K562 (cell line): ENCODE results near the gene ZBTB8B. TPM values are rescaled to one million over a fixed set of nuclear protein-coding genes. Genes with fewer than 3 reads are reported as not detected.

Experiments used
- CBFA2T3 ChIP-seq: fragments of 450-650 bp; IDR thresholded peaks from 2 replicates; pipeline ENCODE4 v1.6.1; 2017
- CCAR2 ChIP-seq: fragments of 200-400 bp; formaldehyde crosslinking; IDR thresholded peaks from 2 replicates; pipeline ENCODE4 v1.6.1; 2017; ENCODE audit warnings: mild to moderate bottlenecking, low read depth, low read length
- CTBP1 ChIP-seq: fragments of 450-650 bp; IDR thresholded peaks from 2 replicates; pipeline ENCODE4 v1.6.1; 2016; ENCODE audit warnings: borderline replicate concordance
- DEAF1 ChIP-seq: fragments of 450-650 bp; formaldehyde crosslinking; IDR thresholded peaks from 2 replicates; pipeline ENCODE4 v1.4.0; 2020; ENCODE audit warnings: mild to moderate bottlenecking, moderate library complexity
- ELK3 ChIP-seq: fragments of 450-650 bp; formaldehyde crosslinking; IDR thresholded peaks from 2 replicates; pipeline ENCODE4 v1.4.0; 2020; ENCODE audit warnings: mild to moderate bottlenecking
- HMG20A ChIP-seq: fragments of 450-650 bp; formaldehyde crosslinking; conservative IDR thresholded peaks from 2 replicates; pipeline ENCODE4 v1.4.0; 2020; ENCODE audit warnings: mild to moderate bottlenecking, mixed read lengths
- IRF1 ChIP-seq: sonication (generic); formaldehyde crosslinking; IDR thresholded peaks from 2 replicates; pipeline ENCODE4 v1.8.0; 2022; ENCODE audit warnings: missing genetic modification reagents, mild to moderate bottlenecking, borderline replicate concordance
- KAT7 ChIP-seq: sonication (generic); formaldehyde crosslinking; IDR thresholded peaks from 2 replicates; pipeline ENCODE4 v1.8.0; 2022; ENCODE audit warnings: missing genetic modification reagents, mild to moderate bottlenecking, borderline replicate concordance
- MEIS2 ChIP-seq: fragments of 450-650 bp; IDR thresholded peaks from 2 replicates; pipeline ENCODE4 v1.6.1; 2014; ENCODE audit warnings: mild to moderate bottlenecking; ENCODE audit not compliant: partially characterized antibody
- MLX ChIP-seq, 2 experiments: fragments of 450-650 bp in 1 of 2; sonication (generic) in 1 of 2; formaldehyde crosslinking; conservative IDR thresholded peaks; 2 replicates each; pipeline versions ENCODE4 v1.4.0 to v1.8.1; 2020 to 2022; ENCODE audit warnings: mild to moderate bottlenecking in 1 of 2, missing genetic modification reagents in 1 of 2
- MYBL2 ChIP-seq, 2 experiments: fragments of 450-650 bp in 1 of 2; sonication (generic) in 1 of 2; formaldehyde crosslinking in 1 of 2; IDR thresholded peaks; 2 replicates each; pipeline versions ENCODE4 v1.6.1 to v1.8.1; 2017 to 2022; ENCODE audit warnings: borderline replicate concordance in 1 of 2, inconsistent platforms in 1 of 2, low read depth in 1 of 2, mild to moderate bottlenecking in 1 of 2, missing genetic modification reagents in 1 of 2, moderate library complexity in 1 of 2
- PHF21A ChIP-seq: fragments of 450-650 bp; IDR thresholded peaks from 2 replicates; pipeline ENCODE4 v1.6.1; 2017; ENCODE audit warnings: low read depth, borderline replicate concordance
- SMAD4 ChIP-seq: fragments of 250-450 bp; sonication (Bioruptor Pico); conservative IDR thresholded peaks from 2 replicates; pipeline ENCODE4 v1.8.0; 2021; ENCODE audit warnings: inconsistent platforms, mild to moderate bottlenecking, moderate library complexity
- SNIP1 ChIP-seq: fragments of 450-650 bp; IDR thresholded peaks from 2 replicates; pipeline ENCODE4 v1.7.1; 2017; ENCODE audit warnings: low read depth, mild to moderate bottlenecking
- TEAD4 ChIP-seq, 2 experiments: sonication (generic) in 1 of 2; formaldehyde crosslinking in 1 of 2; IDR thresholded peaks; 2 replicates each; pipeline versions ENCODE4 v1.6.1 to v1.8.0; 2012 to 2022; ENCODE audit warnings: borderline replicate concordance in 1 of 2, inconsistent platforms in 1 of 2, low read length in 1 of 2, mild to moderate bottlenecking in 1 of 2, missing genetic modification reagents in 1 of 2
- ZBTB33 ChIP-seq: sonication (generic); formaldehyde crosslinking; IDR thresholded peaks from 2 replicates; pipeline ENCODE4 v1.8.1; 2023; ENCODE audit warnings: mild to moderate bottlenecking, missing genetic modification reagents
- ZBTB7A ChIP-seq: IDR thresholded peaks from 2 replicates; pipeline ENCODE4 v1.6.1; 2011; ENCODE audit warnings: low read depth, mild to moderate bottlenecking, low read length, moderate library complexity, borderline replicate concordance; ENCODE audit not compliant: control insufficient read depth
- ZNF212 ChIP-seq: fragments of 450-650 bp; formaldehyde crosslinking; IDR thresholded peaks from 2 replicates; pipeline ENCODE4 v1.4.0; 2020; ENCODE audit warnings: mild to moderate bottlenecking
- ZNF764 ChIP-seq: fragments of 250-450 bp; sonication (Bioruptor Pico); IDR thresholded peaks from 2 replicates; pipeline ENCODE4 v1.4.0; 2020; ENCODE audit warnings: low read depth, mild to moderate bottlenecking, moderate library complexity
- polyA plus RNA-seq, 8 experiments: library from polyadenylated mRNA; depleted of rRNA in 4 of 8; stranded (reverse) in 5 of 8; unstranded in 3 of 8; fragments of >200 nt; fragmentation: Nextera tagmentation in 2 of 8; fragmentation: Illumina TruSeq in 1 of 8; extraction: Ambion mirVana in 2 of 8; extraction: Trizol in 1 of 8; gene quantifications; 2 replicates each; pipeline versions ENCODE4 v1.2.1 to v1.2.3, GENCODE V29; 2011 to 2014; ENCODE audit warnings: inconsistent platforms in 1 of 8, missing spikeins in 1 of 8
- total RNA-seq, 7 experiments: library from RNA; depleted of rRNA in 6 of 7; stranded (reverse); fragments of >200 nt in 6 of 7; fragmentation: Illumina TruSeq in 2 of 7; extraction: Trizol in 2 of 7; gene quantifications; 2 replicates each; pipeline versions ENCODE4 v1.2.1 to v1.2.3, GENCODE V29; 2011 to 2021; ENCODE audit warnings: low replicate concordance in 1 of 7

The ZBTB8B gene
- total and polyA plus RNA-seq, 9 of the 15 experiments (the other 6 are each of a cell fraction or from before 2014, with no cell fraction given): not detected

- TF ChIP-seq MLX (CRISPR knock-in tag; conservative IDR thresholded peaks at IDR 0.05) (no peak), ELK3 (CRISPR knock-in tag) (no peak), PHF21A (no peak), ZNF764 (CRISPR knock-in tag) (no peak), ZNF212 (CRISPR knock-in tag) (no peak), CCAR2 (no peak), IRF1 (no peak), MEIS2 (peak; percentile 44), HMG20A (CRISPR knock-in tag) (no peak), SNIP1 (no peak), CTBP1 (peak; percentile 95), ZBTB7A (no peak), DEAF1 (CRISPR knock-in tag) (no peak), CBFA2T3 (no peak), MYBL2 (IDR thresholded peaks at IDR 0.05; ENCODE audit: low read depth) (no peak), MYBL2 (CRISPR knock-in tag; IDR thresholded peaks at IDR 0.05; ENCODE audit: borderline replicate concordance) (no peak), KAT7 (CRISPR knock-in tag) (0 out of 2 replicates have a peak, but pooled peaks have one; percentile 17), ZBTB33 (CRISPR knock-in tag) (no peak), TEAD4 (IDR thresholded peaks at IDR 0.05; ENCODE audit: low read length) (no peak), TEAD4 (CRISPR knock-in tag; IDR thresholded peaks at IDR 0.05; ENCODE audit: borderline replicate concordance) (no peak), SMAD4 (CRISPR knock-in tag) (peak; percentile 99)
Observed at GRCh38 chr1:32500387-32501209, 35.7 kb downstream of the ZBTB8B start (continued).
